Bronchial epithelial cell (primary cell): Measurements from ENCODE around the gene HLA-DPA1. TPM values are rescaled to one million over a fixed set of nuclear protein-coding genes. Genes with fewer than 3 reads are reported as not detected.

Experiments
- DNase-seq: peaks from one replicate; pipeline ENCODE4 v3.0.0-alpha.2; 2010; ENCODE audit warnings: low read depth
- FAIRE-seq: peaks from 2 replicates; lab custom pipeline; 2011; peaks lifted over from hg19 to GRCh38; lab: Jason Lieb, UNC
- H3K27me3 ChIP-seq: 2 replicates; pipeline ENCODE4 v1.5.1; 2011; ENCODE audit warnings: low read length; ENCODE audit not compliant: control insufficient read depth, insufficient read depth
- H3K36me3 ChIP-seq: 2 replicates; pipeline ENCODE4 v1.5.1; 2011; ENCODE audit warnings: low read length; ENCODE audit not compliant: control insufficient read depth, insufficient read depth
- H3K4me3 ChIP-seq: 2 replicates; pipeline ENCODE4 v1.5.1; 2011; ENCODE audit warnings: mild to moderate bottlenecking, low read depth, low read length, control low read depth
- total RNA-seq: library from RNA; depleted of rRNA; stranded (reverse); fragments of >200 nt; gene quantifications from 2 replicates; pipeline ENCODE4 v1.2.1, GENCODE V29; 2014
- TF ChIP-seq, protein P1 (sequence below): IDR thresholded peaks from 2 replicates; pipeline ENCODE4 v1.5.1; 2011; ENCODE audit warnings: mild to moderate bottlenecking, moderate library complexity, low read length, control low read depth, inconsistent platforms; ENCODE audit not compliant: insufficient read depth, severe bottlenecking

Gene HLA-DPA1
- total RNA-seq, 1 donor from 2014 or later = 1.1 TPM

DNA sequence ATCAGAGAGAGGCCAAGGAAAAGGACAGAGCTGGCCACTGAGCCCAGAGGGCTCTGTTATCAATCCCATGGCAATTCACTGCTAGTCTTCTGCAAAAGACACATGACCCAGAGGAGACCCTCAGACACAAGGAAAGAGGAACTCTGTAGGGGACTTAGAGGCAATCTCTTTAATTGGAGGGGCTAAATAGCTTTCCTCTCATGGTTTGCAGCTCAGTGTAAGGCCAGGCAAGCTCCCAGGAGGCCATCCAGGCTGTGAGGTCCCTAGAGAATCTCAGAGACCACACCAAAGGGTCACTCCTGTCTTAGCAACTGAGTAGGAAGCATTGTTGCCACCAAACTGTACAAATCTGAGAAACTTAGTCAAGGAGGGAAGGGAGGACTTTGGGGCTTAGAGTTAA lies 54.1 kb downstream of the HLA-DPA1 start:
- Histone ChIP-seq H3K4me3 (no peak overlapping the region), H3K36me3 (no peaks in the 10 kb centered on the region), H3K27me3 (no peaks in the 10 kb centered on the region)
- FAIRE-seq = peak; percentile 52
- TF ChIP-seq, protein P1, sequence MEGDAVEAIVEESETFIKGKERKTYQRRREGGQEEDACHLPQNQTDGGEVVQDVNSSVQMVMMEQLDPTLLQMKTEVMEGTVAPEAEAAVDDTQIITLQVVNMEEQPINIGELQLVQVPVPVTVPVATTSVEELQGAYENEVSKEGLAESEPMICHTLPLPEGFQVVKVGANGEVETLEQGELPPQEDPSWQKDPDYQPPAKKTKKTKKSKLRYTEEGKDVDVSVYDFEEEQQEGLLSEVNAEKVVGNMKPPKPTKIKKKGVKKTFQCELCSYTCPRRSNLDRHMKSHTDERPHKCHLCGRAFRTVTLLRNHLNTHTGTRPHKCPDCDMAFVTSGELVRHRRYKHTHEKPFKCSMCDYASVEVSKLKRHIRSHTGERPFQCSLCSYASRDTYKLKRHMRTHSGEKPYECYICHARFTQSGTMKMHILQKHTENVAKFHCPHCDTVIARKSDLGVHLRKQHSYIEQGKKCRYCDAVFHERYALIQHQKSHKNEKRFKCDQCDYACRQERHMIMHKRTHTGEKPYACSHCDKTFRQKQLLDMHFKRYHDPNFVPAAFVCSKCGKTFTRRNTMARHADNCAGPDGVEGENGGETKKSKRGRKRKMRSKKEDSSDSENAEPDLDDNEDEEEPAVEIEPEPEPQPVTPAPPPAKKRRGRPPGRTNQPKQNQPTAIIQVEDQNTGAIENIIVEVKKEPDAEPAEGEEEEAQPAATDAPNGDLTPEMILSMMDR = no peak
- no peak for DNase-seq

DNA sequence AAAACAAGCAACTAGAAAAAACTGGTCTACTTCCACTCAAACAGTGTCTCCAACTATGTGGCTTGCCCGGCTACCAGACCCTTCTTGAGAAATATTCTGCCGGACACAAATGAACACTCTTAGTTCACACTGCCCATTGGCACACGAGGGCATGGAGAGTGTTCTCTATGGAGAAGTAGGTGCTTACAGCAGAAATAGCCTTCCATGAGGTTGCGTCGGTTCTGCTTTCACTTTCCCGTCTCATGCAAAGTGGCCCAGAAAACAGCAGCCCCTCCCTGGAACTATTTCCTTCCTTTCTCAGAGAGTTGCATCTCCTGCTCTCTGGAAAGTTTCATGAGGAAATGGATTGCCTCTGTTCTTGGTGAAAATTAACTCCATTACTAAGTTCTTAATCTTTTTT lies 54.5 kb downstream of the HLA-DPA1 start:
- DNase-seq (peak; percentile 21), FAIRE-seq (no peak)
- TF ChIP-seq, protein P1 = no peak
- H3K4me3 ChIP-seq = peak overlapping the region; percentile 6
- no peaks in the 10 kb centered on the region for H3K36me3 ChIP-seq
- peaks cover under 1% of the 10 kb centered on the region for H3K27me3 ChIP-seq

DNA sequence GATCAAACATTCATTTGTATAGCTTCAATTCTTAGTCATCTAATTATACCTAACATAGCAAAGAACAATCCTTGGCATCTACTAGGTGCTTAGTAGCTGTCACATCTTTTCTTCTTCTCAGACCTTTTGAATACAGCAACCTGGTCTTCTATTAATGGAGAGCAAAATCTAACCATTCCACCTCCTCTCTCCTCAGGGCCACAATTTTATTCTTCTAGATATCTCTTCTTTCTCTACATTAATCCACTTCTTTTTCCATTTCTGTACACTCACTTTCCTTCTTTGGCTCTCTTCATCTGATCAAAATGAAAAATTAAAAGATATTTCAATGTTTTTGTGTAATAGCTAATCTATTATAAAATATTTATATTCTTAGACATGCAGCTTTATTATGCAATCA lies 55.0 kb downstream of the HLA-DPA1 start:
- Histone ChIP-seq H3K27me3 (peaks cover 5% of the 10 kb centered on the region), H3K36me3 (no peaks in the 10 kb centered on the region), H3K4me3 (no peak overlapping the region)
- TF ChIP-seq, protein P1 = no peak
- DNase-seq (no peak), FAIRE-seq (no peak)

- Histone ChIP-seq H3K27me3 (peaks cover 5% of the 10 kb centered on the region), H3K4me3 (no peak overlapping the region), H3K36me3 (no peaks in the 10 kb centered on the region)
- FAIRE-seq (no peak), DNase-seq (no peak)
- TF ChIP-seq, protein P1 = no peak
These were observed 55.6 kb downstream of the HLA-DPA1 start for GRCh38 chr6:33017694-33018353.

DNA sequence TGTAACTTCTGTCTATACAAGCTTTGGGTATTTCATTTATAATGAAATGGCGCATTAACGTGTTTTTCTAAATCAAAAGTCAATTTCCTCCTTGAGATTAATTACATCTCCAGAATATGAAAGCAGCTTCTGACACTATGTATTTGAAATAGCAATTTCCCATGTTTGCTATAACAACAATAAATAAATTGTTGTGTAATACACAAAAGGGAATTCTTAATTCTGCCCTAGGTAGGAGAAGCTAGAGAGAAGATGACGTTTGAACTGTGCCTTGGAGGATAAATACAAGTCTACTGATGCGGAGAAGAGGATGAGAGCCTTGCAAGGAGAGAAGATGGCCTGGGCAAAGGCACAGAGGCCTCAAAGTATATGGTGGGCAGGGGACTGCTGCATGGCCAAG lies 56.4 kb downstream of the HLA-DPA1 start:
- FAIRE-seq = no peak
- H3K27me3 ChIP-seq = peaks cover 5% of the 10 kb centered on the region

More for the DNA sequence above, 56.4 kb downstream of the HLA-DPA1 start:
- TF ChIP-seq, protein P1 = no peak
- Histone ChIP-seq H3K36me3 (no peaks in the 10 kb centered on the region), H3K4me3 (no peak overlapping the region)
- no peak for DNase-seq
